HEK293T (cell line): ENCODE measurements around the gene GDPD5.

Experiments
- CTCF ChIA-PET: fragments of 350-600 bp; formaldehyde crosslinking; extraction: SDS; loops from one replicate; lab custom pipeline; 2021; ENCODE audit warnings: antibody characterized with exemption, inconsistent platforms; lab: Yijun Ruan, JAX
- POLR2A ChIA-PET: fragments of 350-600 bp; formaldehyde crosslinking; extraction: SDS; loops from one replicate; lab custom pipeline; 2020; ENCODE audit warnings: antibody characterized with exemption, inconsistent platforms; lab: Yijun Ruan, JAX
- DNase-seq: peaks from one replicate; pipeline ENCODE4 v3.0.0; 2012; ENCODE audit warnings: mixed read lengths; ENCODE audit errors: extremely low spot score
- ARNT ChIP-seq: fragments of 450-650 bp; IDR thresholded peaks from 2 replicates; pipeline ENCODE4 v1.6.1; 2017; ENCODE audit warnings: mild to moderate bottlenecking
- BHLHE40 ChIP-seq: fragments of 450-650 bp; IDR thresholded peaks from 2 replicates; pipeline ENCODE4 v1.6.1; 2016; ENCODE audit warnings: mild to moderate bottlenecking, moderate library complexity, borderline replicate concordance
- CTBP1 ChIP-seq: fragments of 450-650 bp; IDR thresholded peaks from 2 replicates; pipeline ENCODE4 v1.6.1; 2016; ENCODE audit warnings: borderline replicate concordance
- ELF4 ChIP-seq: fragments of 450-650 bp; IDR thresholded peaks from 2 replicates; pipeline ENCODE4 v1.6.1; 2017; ENCODE audit warnings: antibody characterized with exemption
- FOXA1 ChIP-seq: fragments of 450-650 bp; IDR thresholded peaks from 2 replicates; pipeline ENCODE4 v1.6.1; 2016; ENCODE audit warnings: mild to moderate bottlenecking
- FOXK2 ChIP-seq: fragments of 450-650 bp; IDR thresholded peaks from 2 replicates; pipeline ENCODE4 v1.6.1; 2016; ENCODE audit warnings: mild to moderate bottlenecking
- FOXM1 ChIP-seq: fragments of 450-650 bp; IDR thresholded peaks from 2 replicates; pipeline ENCODE4 v1.6.1; 2017; ENCODE audit warnings: mild to moderate bottlenecking, borderline replicate concordance
- HDGF ChIP-seq: fragments of 450-650 bp; IDR thresholded peaks from 2 replicates; pipeline ENCODE4 v1.6.1; 2017; ENCODE audit warnings: antibody characterized with exemption, borderline replicate concordance
- L3MBTL2 ChIP-seq: fragments of 450-650 bp; conservative IDR thresholded peaks from 2 replicates; pipeline ENCODE4 v1.6.1; 2016; ENCODE audit warnings: mild to moderate bottlenecking
- LEF1 ChIP-seq: fragments of 450-650 bp; IDR thresholded peaks from 2 replicates; pipeline ENCODE4 v1.6.1; 2017; ENCODE audit warnings: mild to moderate bottlenecking, borderline replicate concordance
- NFRKB ChIP-seq: fragments of 450-650 bp; IDR thresholded peaks from 2 replicates; pipeline ENCODE4 v1.6.1; 2016; ENCODE audit warnings: mild to moderate bottlenecking, moderate library complexity
- SP1 ChIP-seq: fragments of 450-650 bp; IDR thresholded peaks from 2 replicates; pipeline ENCODE4 v1.6.1; 2017
- SUZ12 ChIP-seq: fragments of 450-650 bp; IDR thresholded peaks from 2 replicates; pipeline ENCODE4 v1.6.1; 2016; ENCODE audit warnings: mild to moderate bottlenecking
- TARDBP ChIP-seq: fragments of 450-650 bp; IDR thresholded peaks from 2 replicates; pipeline ENCODE4 v1.6.1; 2016
- ZNF384 ChIP-seq: fragments of 450-650 bp; IDR thresholded peaks from 2 replicates; pipeline ENCODE4 v1.6.1; 2016
- TF ChIP-seq, protein P1 (sequence below): fragments of 450-650 bp; IDR thresholded peaks from 2 replicates; pipeline ENCODE4 v1.6.1; 2016

The GDPD5 gene

DNA sequence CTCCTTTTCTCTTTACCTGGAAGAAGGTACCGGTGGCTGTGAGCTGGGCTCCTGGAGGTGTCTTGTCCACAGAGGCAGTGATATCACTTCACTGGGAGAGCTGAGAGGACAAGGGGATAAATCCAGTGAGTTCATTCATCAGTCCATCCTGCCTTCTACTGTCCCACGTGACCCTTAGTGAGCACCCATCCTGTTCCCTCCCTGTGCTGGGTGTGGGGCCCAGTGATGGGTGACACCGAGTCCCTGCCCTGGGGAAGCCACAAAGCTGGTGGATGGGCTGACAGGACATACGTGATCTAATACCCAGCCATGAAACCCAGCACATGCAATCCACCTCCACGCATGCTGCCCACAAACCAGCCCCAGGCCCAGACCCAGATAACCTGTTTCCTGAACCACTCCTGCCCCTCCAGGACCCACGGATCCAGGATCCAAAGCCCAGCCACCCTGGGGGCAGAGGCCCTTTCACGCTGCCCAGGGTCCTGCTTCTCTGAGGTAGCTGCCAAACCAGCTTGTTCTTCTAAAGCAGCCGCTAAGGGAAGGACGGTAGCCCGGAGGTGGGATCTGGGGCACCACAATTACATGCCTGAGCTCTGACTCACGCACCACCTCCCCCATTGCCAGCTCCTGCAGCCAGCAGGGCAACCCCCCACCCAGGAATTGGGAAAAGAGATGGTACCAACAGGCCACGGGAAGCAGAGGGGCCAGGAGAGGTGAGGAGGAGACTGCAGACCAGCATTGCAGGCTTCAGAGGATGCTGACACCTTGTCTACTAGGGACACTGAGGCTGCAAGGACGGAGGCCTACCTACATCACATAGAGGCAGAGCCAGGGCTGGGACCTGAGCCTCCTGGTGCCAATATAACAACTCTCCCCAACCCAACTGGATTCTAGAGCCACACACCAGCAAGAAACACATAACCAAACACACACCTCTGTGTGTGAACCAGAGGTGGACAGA lies 35.2 kb downstream of the GDPD5 start:
- POLR2A ChIA-PET, result interaction anchor here (1.3 kb wide), 1 partner anchor 10 kb away, joined by 4 read pairs; no protein-coding TSS in a partner anchor

DNA sequence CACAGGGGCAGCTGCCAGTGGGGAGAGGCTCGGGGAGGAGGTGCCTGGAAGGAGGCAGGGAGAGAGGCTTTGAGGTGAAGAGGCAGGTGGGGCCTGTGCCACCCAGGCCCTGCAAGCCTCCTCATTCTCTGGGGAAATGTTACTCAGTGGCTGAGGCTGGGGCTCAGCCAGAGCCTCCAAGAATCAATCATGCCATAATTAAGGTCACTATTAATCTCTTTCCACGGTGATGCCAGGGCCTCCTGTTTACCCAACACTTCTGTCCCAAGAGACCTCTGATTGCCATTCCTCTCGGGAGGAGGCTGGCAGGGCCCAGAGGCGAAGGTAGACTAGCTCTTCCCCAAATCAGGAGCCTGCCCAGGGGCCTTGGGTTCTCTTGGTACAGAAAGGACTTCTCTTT lies 38.4 kb downstream of the GDPD5 start:
- ChIA-PET CTCF (no interaction called here), POLR2A (no interaction called here)
- DNase-seq, result no peak

More for the DNA sequence above, 35.2 kb downstream of the GDPD5 start:
- TF ChIP-seq FOXM1 (no peak), SUZ12 (no peak), L3MBTL2 (no peak), FOXA1 (no peak), FOXK2 (no peak), ZNF384 (no peak), NFRKB (no peak), HDGF (no peak), CTBP1 (no peak), LEF1 (no peak), ELF4 (no peak), SP1 (no peak), TARDBP (no peak), ARNT (no peak), BHLHE40 (no peak)
- TF ChIP-seq, protein P1, sequence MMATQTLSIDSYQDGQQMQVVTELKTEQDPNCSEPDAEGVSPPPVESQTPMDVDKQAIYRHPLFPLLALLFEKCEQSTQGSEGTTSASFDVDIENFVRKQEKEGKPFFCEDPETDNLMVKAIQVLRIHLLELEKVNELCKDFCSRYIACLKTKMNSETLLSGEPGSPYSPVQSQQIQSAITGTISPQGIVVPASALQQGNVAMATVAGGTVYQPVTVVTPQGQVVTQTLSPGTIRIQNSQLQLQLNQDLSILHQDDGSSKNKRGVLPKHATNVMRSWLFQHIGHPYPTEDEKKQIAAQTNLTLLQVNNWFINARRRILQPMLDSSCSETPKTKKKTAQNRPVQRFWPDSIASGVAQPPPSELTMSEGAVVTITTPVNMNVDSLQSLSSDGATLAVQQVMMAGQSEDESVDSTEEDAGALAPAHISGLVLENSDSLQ, result no peak
- CTCF ChIA-PET, result interaction anchor here (0.5 to 1.1 kb wide), 3 partner anchors 15 to 1251 kb away, joined by 3 to 4 read pairs (median 3); no protein-coding TSS in a partner anchor
- no peak for DNase-seq

DNA sequence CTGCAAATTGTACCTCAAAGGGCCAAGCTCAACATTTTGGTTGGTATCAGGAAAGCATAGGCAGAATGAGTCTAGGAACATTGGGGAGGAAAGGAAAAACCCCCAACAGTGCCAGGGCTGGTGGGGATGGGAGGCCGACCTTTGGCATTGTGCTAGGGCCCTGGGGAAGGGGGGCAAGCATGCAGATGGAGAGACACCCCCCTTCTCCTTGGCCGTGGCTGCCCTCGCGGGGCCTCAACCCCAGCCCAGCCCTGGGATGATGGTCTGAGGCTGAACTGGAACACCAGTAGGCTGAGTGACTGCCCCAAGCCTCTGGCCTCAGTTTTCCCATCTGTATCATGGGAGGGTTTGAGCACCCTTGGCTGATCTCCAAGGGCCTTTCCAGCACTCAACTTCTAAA lies 40.0 kb downstream of the GDPD5 start:
- POLR2A ChIA-PET, result no interaction called here
- TF ChIP-seq FOXM1, result no peak
- TF ChIP-seq CTBP1, result no peak
- TF ChIP-seq, protein P1, result no peak
- no peak for TF ChIP-seq TARDBP
- no peak for TF ChIP-seq FOXA1
- TF ChIP-seq ELF4, result no peak
- TF ChIP-seq SUZ12, result no peak
- TF ChIP-seq BHLHE40, result no peak
- no peak for TF ChIP-seq SP1
- TF ChIP-seq HDGF, result no peak
- no peak for TF ChIP-seq L3MBTL2
- no peak for TF ChIP-seq LEF1
- no peak for TF ChIP-seq NFRKB
- TF ChIP-seq FOXK2, result no peak
- CTCF ChIA-PET, result no interaction called here
- DNase-seq, result no peak

More for the DNA sequence above, 38.4 kb downstream of the GDPD5 start:
- TF ChIP-seq LEF1 (no peak), BHLHE40 (no peak), TARDBP (no peak), CTBP1 (no peak)

- CTCF ChIA-PET, result interaction anchor here (0.7 kb wide), 1 partner anchor 27 kb away, joined by 3 read pairs; no protein-coding TSS in a partner anchor
- POLR2A ChIA-PET, result no interaction called here
- no peak for TF ChIP-seq L3MBTL2
- no peak for TF ChIP-seq CTBP1
- no peak for TF ChIP-seq TARDBP
- TF ChIP-seq FOXK2, result no peak
- no peak for TF ChIP-seq NFRKB
- no peak for TF ChIP-seq FOXM1
- TF ChIP-seq, protein P1, result no peak
- no peak for DNase-seq
These were observed 42.7 kb downstream of the GDPD5 start for GRCh38 chr11:75482931-75483469.

DNA sequence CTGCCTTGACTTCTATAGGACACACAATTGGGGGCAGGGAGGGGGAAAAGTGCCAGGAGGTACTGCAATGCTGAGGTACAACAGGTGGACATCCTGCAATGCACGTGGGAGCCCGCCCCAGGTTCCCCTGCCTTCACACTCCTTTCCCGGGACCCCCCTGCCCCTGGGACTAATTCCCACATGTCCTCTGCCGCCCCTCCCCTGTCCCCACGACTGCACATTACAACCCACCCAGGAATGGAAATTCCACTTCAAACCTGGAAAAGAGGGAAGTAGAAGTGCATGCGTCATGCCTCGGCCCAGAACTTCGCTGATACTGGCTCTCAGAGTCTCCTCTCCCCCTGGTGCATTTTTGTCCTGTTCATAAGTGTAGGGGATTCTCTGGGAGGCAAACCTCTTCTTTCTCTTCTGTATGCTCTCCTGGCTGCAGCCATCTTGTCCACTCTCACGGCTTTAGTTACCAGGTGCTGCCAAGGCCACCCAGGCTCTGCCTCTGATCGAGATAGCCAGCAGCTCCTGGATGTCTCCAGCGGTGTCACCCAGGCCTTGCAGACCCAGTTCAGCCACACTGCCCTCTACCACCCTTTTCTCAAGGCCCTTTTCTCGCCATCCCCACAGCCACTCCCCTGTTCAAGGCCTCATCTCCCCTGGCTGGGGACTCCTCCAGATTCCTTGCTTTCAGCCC lies 43.7 kb downstream of the GDPD5 start:
- CTCF ChIA-PET, result no interaction called here

More for the DNA sequence above, 43.7 kb downstream of the GDPD5 start:
- no peak for DNase-seq
- no peak for TF ChIP-seq BHLHE40
- TF ChIP-seq TARDBP, result no peak
- TF ChIP-seq CTBP1, result no peak
- TF ChIP-seq HDGF, result no peak
- TF ChIP-seq LEF1, result no peak
- TF ChIP-seq FOXA1, result no peak
- TF ChIP-seq ZNF384, result no peak
- TF ChIP-seq, protein P1, result no peak
- TF ChIP-seq ELF4, result no peak
- no peak for TF ChIP-seq SP1
- no peak for TF ChIP-seq L3MBTL2
- no peak for TF ChIP-seq ARNT
- no peak for TF ChIP-seq FOXM1
- no peak for TF ChIP-seq SUZ12
- TF ChIP-seq FOXK2, result no peak
- TF ChIP-seq NFRKB, result no peak
- POLR2A ChIA-PET, result no interaction called here
